DND-41 (cell line): Measurements from ENCODE around the gene TSHR.
"Not testable (repeated sequence)": the region's sequence is repeated elsewhere in the genome, so short reads cannot be mapped to it uniquely, and the experiment has no call there.

ENCODE experiments used
- ATAC-seq: fragments of 200-7000 bp; cut with Tn5 transposase; 3 replicates; pipeline ENCODE4 v1.9.1; 2021; ENCODE audit warnings: low read depth; ENCODE audit not compliant: insufficient read depth
- DNase-seq: peaks from one replicate; pipeline ENCODE4 v3.0.0-alpha.2; 2020
- H2AFZ ChIP-seq: 2 replicates; pipeline ENCODE4 v1.6.0; 2012; ENCODE audit warnings: low read depth, low read length
- H3K27ac ChIP-seq: 2 replicates; pipeline ENCODE4 v1.5.1; 2012; ENCODE audit warnings: low read length, inconsistent platforms
- H3K27me3 ChIP-seq: fragments of 200-600 bp; sonication (generic); 2 replicates; pipeline ENCODE4 v1.6.0; 2012; ENCODE audit warnings: low read length, mild to moderate bottlenecking, inconsistent platforms; ENCODE audit not compliant: insufficient read depth, poor library complexity
- H3K36me3 ChIP-seq: 2 replicates; pipeline ENCODE4 v1.5.1; 2012; ENCODE audit warnings: low read length, inconsistent platforms; ENCODE audit not compliant: insufficient read depth
- H3K4me1 ChIP-seq: 2 replicates; pipeline ENCODE4 v1.5.1; 2012; ENCODE audit warnings: mild to moderate bottlenecking, low read length; ENCODE audit not compliant: insufficient read depth
- H3K4me2 ChIP-seq: 2 replicates; pipeline ENCODE4 v1.6.0; 2012; ENCODE audit warnings: mild to moderate bottlenecking, moderate library complexity, low read length, inconsistent platforms; ENCODE audit not compliant: insufficient read depth
- H3K4me3 ChIP-seq, 2 experiments: fragments of 200-600 bp in 1 of 2; shearing (Covaris generic) in 1 of 2; 2 replicates each; pipeline ENCODE4 v1.5.1; 2012 to 2016; ENCODE audit warnings: inconsistent platforms in 2 of 2, low read length in 2 of 2, mild to moderate bottlenecking in 2 of 2, low read depth in 1 of 2, moderate library complexity in 1 of 2
- H3K79me2 ChIP-seq: 2 replicates; pipeline ENCODE4 v1.6.0; 2012; ENCODE audit warnings: low read length, inconsistent platforms; ENCODE audit not compliant: insufficient read depth
- H3K9ac ChIP-seq: 2 replicates; pipeline ENCODE4 v1.6.0; 2012; ENCODE audit warnings: low read depth, mild to moderate bottlenecking, inconsistent platforms, low read length, moderate library complexity
- H3K9me3 ChIP-seq: 2 replicates; pipeline ENCODE4 v1.5.1; 2012; ENCODE audit warnings: low read length, moderate library complexity, mild to moderate bottlenecking, inconsistent platforms; ENCODE audit not compliant: insufficient read depth, severe bottlenecking
- H4K20me1 ChIP-seq: 2 replicates; pipeline ENCODE4 v1.6.0; 2012; ENCODE audit warnings: low read length; ENCODE audit not compliant: insufficient read depth
- CTCF ChIP-seq: IDR thresholded peaks from 2 replicates; pipeline ENCODE4 v1.5.1; 2012; ENCODE audit warnings: borderline replicate concordance, low read length, moderate library complexity, mild to moderate bottlenecking; ENCODE audit not compliant: poor library complexity, severe bottlenecking; ENCODE audit errors: extremely low read depth
- EZH2 ChIP-seq: IDR thresholded peaks from 3 replicates; pipeline ENCODE4 v1.6.1; 2012; ENCODE audit warnings: borderline replicate concordance, low read depth, mild to moderate bottlenecking, moderate library complexity, low read length, inconsistent platforms; ENCODE audit not compliant: severe bottlenecking

Gene TSHR

GRCh38 chr14:80955416-80955941, at the start of gene TSHR:
TSS of gene TSHR (plus strand) at chr14:80955621. CDS start at chr14:80955681, 60 bp downstream.
- DNase-seq: peak; percentile 76
- TF ChIP-seq EZH2 (no peak), CTCF (peak; percentile 20)
- Histone ChIP-seq H3K27me3 (no peaks in the 10 kb centered on the region), H3K9me3 (no peaks in the 10 kb centered on the region), H3K36me3 (peaks cover 9% of the 10 kb centered on the region), H3K4me3 (peak within 1 kb of the TSS; percentile 66 to 87), H3K79me2 (peaks cover 71% of the 10 kb centered on the region), H3K9ac (peak within 1 kb of the TSS; percentile 90), H3K4me1 (peaks cover 54% of the 10 kb centered on the region), H2AFZ (peak within 1 kb of the TSS; percentile 85), H3K4me2 (peak within 1 kb of the TSS; percentile 80), H3K27ac (peak within 1 kb of the TSS; percentile 98), H4K20me1 (no peaks in the 10 kb centered on the region)
- ATAC-seq: peak; percentile 54

GRCh38 chr14:80906336-80906735, 49.1 kb upstream of the TSHR start:
- no peaks in the 10 kb centered on the region for H3K9me3 ChIP-seq
- TF ChIP-seq CTCF (no peak), EZH2 (no peak)
- H3K9ac ChIP-seq: no peak overlapping the region
- no peak overlapping the region for H3K4me2 ChIP-seq
- H3K4me3 ChIP-seq: no peak overlapping the region
- ATAC-seq (no peak), DNase-seq (no peak)
- H4K20me1 ChIP-seq: no peaks in the 10 kb centered on the region
- H3K36me3 ChIP-seq: peaks cover 84% of the 10 kb centered on the region
- H3K4me1 ChIP-seq: no peaks in the 10 kb centered on the region
- no peak overlapping the region for H2AFZ ChIP-seq
- H3K27me3 ChIP-seq: no peaks in the 10 kb centered on the region
- H3K27ac ChIP-seq: no peak overlapping the region
- H3K79me2 ChIP-seq: peaks cover 24% of the 10 kb centered on the region

- no peak overlapping the region for H2AFZ ChIP-seq
- no peaks in the 10 kb centered on the region for H3K4me1 ChIP-seq
- no peak overlapping the region for H3K27ac ChIP-seq
- no peaks in the 10 kb centered on the region for H3K27me3 ChIP-seq
- no peak for DNase-seq
- no peak overlapping the region for H3K4me2 ChIP-seq
- H3K9ac ChIP-seq: no peak overlapping the region
- H3K79me2 ChIP-seq: peaks cover 18% of the 10 kb centered on the region
- no peak for TF ChIP-seq CTCF
- no peak for TF ChIP-seq EZH2
- no peaks in the 10 kb centered on the region for H4K20me1 ChIP-seq
- no peaks in the 10 kb centered on the region for H3K9me3 ChIP-seq
- H3K4me3 ChIP-seq: no peak overlapping the region
- ATAC-seq: no peak
- peaks cover 81% of the 10 kb centered on the region for H3K36me3 ChIP-seq
These were observed 48.5 kb upstream of the TSHR start for GRCh38 chr14:80906946-80907345.

GRCh38 chr14:80912013-80912412, 43.4 kb upstream of the TSHR start:
- not testable (repeated sequence) for H3K9ac ChIP-seq, H4K20me1 ChIP-seq, H3K4me2 ChIP-seq, H2AFZ ChIP-seq, DNase-seq, H3K4me1 ChIP-seq, H3K9me3 ChIP-seq, H3K27ac ChIP-seq, ATAC-seq, H3K27me3 ChIP-seq, H3K4me3 ChIP-seq
- H3K79me2 ChIP-seq: peaks cover 14% of the 10 kb centered on the region; the same call in 1 of the 2 replicates
- peaks cover 84% of the 10 kb centered on the region for H3K36me3 ChIP-seq
